ENCODE measurements around the gene CYBC1.

- TF ChIP-seq EGR1 (IDR thresholded peaks at IDR 0.05; ENCODE audit: low read depth in 2 of 2) (no peak), CTCF (IDR thresholded peaks at IDR 0.05; ENCODE audit: low read depth, low read length, missing input control) (no peak), TAF1 (conservative IDR thresholded peaks at IDR 0.05) (no peak), MAX (IDR thresholded peaks at IDR 0.05) (no peak), YY1 (IDR thresholded peaks at IDR 0.05) (no peak), ATF3 (IDR thresholded peaks at IDR 0.05) (no peak), FOXA1 (IDR thresholded peaks at IDR 0.05) (no peak), GABPA (IDR thresholded peaks at IDR 0.05 in 1 of 2, conservative IDR thresholded peaks at IDR 0.05 in 1 of 2) (no peak), RAD21 (IDR thresholded peaks at IDR 0.05) (no peak)
These were observed 44.4 kb downstream of the CYBC1 start for GRCh38 chr17:82406131-82406671.

All from liver (tissue), 3 donors.